GM12864 (cell line): ENCODE measurements around the gene RABL6.
A peak's percentile ranks its signal among the peaks of the same experiment; 100 is the strongest.
"Not testable (repeated sequence)": the region's sequence is repeated elsewhere in the genome, so short reads cannot be mapped to it uniquely, and the experiment has no call there.

Experiments used
- DNase-seq: peaks from one replicate; pipeline ENCODE4 v3.0.0-alpha.2; 2011; ENCODE audit warnings: low read depth
- H3K4me3 ChIP-seq: 2 replicates; pipeline ENCODE4 v1.5.1; 2011; ENCODE audit warnings: mild to moderate bottlenecking, low read depth, low read length, control low read depth
- TF ChIP-seq, protein P1 (sequence below): IDR thresholded peaks from 2 replicates; pipeline ENCODE4 v1.5.1; 2011; ENCODE audit warnings: low read depth, mild to moderate bottlenecking, moderate library complexity, low read length, control low read depth, inconsistent platforms; ENCODE audit errors: missing control alignments

RABL6 gene

DNA sequence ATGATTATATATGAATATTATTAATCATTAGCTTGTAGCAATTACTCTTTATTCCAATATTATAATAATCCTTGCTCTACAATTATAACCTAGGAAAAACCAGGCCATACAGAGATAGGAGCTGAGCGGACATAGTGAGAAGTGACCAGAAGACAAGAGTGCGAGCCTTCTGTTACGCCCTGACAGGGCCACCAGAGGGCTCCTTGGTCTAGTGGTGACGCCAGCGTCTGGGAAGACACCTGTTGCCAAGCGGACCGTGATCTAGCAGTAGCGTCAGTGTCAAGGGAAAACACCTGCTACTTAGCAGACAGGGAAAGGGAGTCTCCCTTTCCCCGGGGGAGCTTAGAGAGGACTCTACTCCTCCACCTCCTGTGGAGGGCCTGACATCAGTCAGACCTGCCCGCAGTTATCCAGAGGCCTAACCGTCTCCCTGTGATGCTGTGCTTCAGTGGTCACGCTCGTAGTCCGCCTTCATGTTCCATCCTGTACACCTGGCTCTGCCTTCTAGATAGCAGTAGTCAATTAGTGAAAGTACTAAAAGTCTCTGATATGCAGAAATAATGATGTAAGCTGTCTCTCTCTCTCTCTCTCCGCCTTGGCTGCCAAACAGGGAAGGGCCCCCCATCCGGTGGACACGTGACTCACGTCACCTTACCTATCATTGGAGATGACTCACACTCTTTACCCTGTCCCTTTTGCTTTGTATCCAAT, 41.2 kb upstream of the RABL6 start:
- not testable (repeated sequence) for H3K4me3 ChIP-seq, DNase-seq
- TF ChIP-seq, protein P1, sequence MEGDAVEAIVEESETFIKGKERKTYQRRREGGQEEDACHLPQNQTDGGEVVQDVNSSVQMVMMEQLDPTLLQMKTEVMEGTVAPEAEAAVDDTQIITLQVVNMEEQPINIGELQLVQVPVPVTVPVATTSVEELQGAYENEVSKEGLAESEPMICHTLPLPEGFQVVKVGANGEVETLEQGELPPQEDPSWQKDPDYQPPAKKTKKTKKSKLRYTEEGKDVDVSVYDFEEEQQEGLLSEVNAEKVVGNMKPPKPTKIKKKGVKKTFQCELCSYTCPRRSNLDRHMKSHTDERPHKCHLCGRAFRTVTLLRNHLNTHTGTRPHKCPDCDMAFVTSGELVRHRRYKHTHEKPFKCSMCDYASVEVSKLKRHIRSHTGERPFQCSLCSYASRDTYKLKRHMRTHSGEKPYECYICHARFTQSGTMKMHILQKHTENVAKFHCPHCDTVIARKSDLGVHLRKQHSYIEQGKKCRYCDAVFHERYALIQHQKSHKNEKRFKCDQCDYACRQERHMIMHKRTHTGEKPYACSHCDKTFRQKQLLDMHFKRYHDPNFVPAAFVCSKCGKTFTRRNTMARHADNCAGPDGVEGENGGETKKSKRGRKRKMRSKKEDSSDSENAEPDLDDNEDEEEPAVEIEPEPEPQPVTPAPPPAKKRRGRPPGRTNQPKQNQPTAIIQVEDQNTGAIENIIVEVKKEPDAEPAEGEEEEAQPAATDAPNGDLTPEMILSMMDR: peak; percentile 62

DNA sequence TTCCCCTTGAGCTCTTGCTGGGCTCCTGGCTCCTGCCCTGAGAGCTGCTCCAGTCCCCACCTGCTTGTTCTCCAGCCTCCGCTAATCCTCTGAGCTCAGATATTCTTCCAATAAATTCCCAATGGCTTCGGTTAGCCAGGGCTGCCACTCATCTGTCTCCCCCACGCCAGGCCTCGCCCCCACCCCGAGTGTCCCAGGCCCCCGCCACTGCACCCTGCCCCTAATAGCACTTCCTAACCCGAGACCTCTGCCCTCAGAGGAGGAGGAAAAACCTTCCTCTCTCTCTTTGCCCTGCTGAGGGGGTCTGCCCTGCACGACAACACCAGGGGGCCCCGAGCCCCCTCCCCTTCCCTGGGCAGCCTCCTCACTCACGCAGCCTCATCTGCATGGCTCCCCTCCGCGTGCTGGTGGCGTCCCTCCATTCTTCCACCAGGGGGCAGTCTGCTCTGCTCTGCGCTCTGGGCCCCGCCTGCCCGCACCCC, 38.0 kb upstream of the RABL6 start:
- no peak overlapping the region for H3K4me3 ChIP-seq
- TF ChIP-seq, protein P1: peak; percentile 74
- DNase-seq: no peak

DNA sequence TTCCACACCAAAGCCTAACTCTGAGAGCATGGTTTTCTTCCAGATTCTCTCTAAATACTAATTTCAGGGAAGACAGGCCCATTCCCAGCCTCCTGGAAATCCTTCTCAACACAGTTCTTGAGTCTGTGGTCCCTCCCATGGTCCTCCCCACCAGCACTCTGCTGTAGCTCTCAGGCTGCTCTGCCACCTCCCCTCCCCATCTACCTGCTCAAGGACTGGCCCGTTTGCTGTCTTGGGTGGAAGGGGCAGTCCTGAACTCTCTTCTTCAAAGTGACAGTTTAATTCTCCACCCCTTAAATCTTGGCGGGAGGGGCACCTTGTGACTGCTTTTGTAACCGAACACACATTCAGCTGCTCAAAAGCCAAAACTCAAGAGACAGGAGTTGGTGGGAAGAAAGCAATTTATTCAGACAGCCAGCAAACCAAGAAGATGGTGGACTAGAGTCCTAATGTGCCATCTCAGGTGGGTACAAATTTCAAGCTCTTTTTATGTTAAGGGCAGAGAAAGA, 35.8 kb upstream of the RABL6 start:
- no peak overlapping the region for H3K4me3 ChIP-seq
- DNase-seq: no peak
- TF ChIP-seq, protein P1: no peak

DNA sequence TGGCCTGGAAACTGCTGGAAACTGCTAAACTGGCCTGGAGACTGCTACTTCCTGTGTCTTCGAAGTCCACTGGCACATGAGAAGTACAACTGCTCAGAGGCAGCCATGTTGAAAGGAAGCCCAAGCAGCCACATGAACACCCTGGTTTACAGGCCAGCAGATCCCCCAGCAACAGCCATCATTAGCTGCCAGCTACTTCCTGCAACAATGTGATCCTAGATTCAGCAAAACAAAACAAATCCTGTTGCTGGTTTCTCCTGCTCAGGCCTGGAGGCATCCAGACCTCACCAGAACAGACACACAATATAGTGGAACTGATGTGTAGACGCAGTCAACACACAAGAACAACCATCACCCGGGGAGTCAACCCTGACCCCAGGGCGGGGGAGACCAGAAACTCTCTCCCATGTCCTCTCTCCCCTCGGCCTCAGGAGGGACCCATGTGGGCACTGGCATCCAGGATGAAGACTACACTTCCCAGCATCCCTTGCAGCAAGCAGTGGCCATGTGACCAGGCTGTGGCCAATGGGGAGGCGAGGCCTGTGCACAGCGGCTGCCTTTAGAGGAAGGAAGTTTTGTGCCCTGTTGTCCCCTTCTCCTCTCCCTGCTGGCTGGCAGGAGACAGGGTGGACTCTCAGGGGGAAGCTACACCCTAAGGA, 34.2 kb upstream of the RABL6 start:
- H3K4me3 ChIP-seq: no peak overlapping the region
- DNase-seq: no peak
- TF ChIP-seq, protein P1: no peak

DNA sequence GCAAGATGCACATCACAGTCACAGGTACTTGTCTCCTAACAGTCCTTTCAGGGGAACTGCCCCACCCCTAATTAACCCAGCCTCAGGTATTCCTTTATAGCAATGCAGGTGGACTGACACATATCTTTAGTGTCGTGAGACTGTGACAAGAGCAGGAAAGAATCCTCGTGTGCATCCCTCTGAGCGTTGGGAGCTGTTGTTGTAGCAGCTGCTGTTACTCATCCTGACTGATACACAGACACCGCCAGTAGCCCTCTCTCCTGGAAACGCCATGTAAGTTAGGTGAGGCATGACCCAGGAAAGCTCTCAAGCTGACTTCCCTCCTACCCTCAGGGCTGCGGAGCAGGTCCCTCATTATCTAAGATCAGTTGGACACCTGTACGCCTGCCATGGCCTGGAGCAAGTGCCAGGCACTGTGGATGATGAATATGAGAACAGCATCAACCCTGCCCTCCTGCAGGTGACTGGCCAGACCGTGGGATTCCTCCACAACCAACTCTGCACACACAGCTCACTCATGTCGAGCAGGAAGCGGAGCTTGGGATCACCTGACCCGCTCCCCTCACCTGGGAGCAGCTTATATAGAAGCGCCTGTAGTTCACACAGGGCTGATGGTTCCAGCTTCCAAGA, 33.2 kb upstream of the RABL6 start:
- DNase-seq: no peak
- H3K4me3 ChIP-seq: no peak overlapping the region
- TF ChIP-seq, protein P1: no peak

DNA sequence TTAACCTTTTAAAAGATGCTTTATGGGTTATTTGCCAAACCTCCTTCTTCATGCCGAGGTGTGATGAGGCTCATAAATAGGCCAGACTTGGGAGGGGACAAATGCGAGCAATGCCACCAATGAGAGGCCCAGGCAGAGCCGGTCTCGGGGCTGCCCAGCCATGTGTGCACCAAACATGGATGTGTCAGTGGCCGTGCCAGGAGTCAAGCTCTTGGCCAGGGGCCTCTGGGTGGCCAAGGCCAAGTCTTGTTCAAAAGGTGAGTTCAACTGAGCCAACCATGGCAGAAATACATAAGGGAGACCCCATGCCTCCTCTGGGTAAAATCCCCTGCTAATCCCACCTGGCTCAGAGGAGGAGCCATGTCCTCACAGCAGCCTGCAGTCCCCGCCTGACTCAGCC, 32.6 kb upstream of the RABL6 start:
- TF ChIP-seq, protein P1: no peak
- H3K4me3 ChIP-seq: no peak overlapping the region
- no peak for DNase-seq
